Activated CD8-positive, alpha-beta T cell treated with anti-CD3 and anti-CD28 coated beads for 36 hours (primary cell): ENCODE results near the gene IRF7. TPM values are rescaled to one million over a fixed set of nuclear protein-coding genes. Genes with fewer than 3 reads are reported as not detected.
"Not testable (repeated sequence)": the region's sequence is repeated elsewhere in the genome, so short reads cannot be mapped to it uniquely, and the experiment has no call there.

Experiments used
- ATAC-seq: fragments of 200-7000 bp; cut with Tn5 transposase; one replicate; pipeline ENCODE4 v1.10.0; 2021; ENCODE audit warnings: mild to moderate bottlenecking, moderate library complexity
- CTCF ChIA-PET: fragments of 350-600 bp; sonication (Branson Sonifier 250); formaldehyde crosslinking; loops from one replicate; lab custom pipeline; 2021; ENCODE audit warnings: antibody characterized with exemption; lab: Charles Lee
- POLR2A ChIA-PET: fragments of 350-600 bp; sonication (Branson Sonifier 250); formaldehyde crosslinking; loops from one replicate; lab custom pipeline; 2021; ENCODE audit warnings: antibody characterized with exemption; lab: Charles Lee
- DNase-seq: peaks from one replicate; pipeline ENCODE4 v3.0.0-alpha.2; 2020
- H3K27ac Mint-ChIP-seq: one replicate; pipeline ENCODE4 v1.8.0; 2021; ENCODE audit warnings: mild to moderate bottlenecking, mixed read lengths
- H3K27me3 Mint-ChIP-seq: one replicate; pipeline ENCODE4 v1.8.0; 2021; ENCODE audit warnings: mixed read lengths
- H3K36me3 Mint-ChIP-seq: one replicate; pipeline ENCODE4 v1.8.0; 2021; ENCODE audit warnings: low read depth, mixed read lengths
- H3K4me1 Mint-ChIP-seq: one replicate; pipeline ENCODE4 v1.8.0; 2021; ENCODE audit warnings: low read depth, mixed read lengths
- H3K4me3 Mint-ChIP-seq: one replicate; pipeline ENCODE4 v1.8.0; 2021; ENCODE audit warnings: mild to moderate bottlenecking, moderate library complexity, mixed read lengths
- H3K9me3 Mint-ChIP-seq: one replicate; pipeline ENCODE4 v1.8.0; 2021; ENCODE audit warnings: mixed read lengths
- CTCF ChIP-seq: fragments of 200-600 bp; IDR thresholded peaks from one replicate; pipeline ENCODE4 v1.8.0; 2022; ENCODE audit warnings: antibody characterized with exemption, mild to moderate bottlenecking
- intact Hi-C: fragments of 100-400 bp; cut with micrococcal nuclease; formaldehyde crosslinking; loops from one replicate; pipeline ENCODE4 v1.10.0; 2022
- total RNA-seq, 2 experiments: library from RNA; stranded (reverse); gene quantifications; one replicate each; pipeline ENCODE4 v1.2.3, GENCODE V29; 2021

IRF7 gene
- total RNA-seq, 2 experiments from 2014 or later: 34.6 to 37.5 TPM

GRCh38 chr11:655036-655726 lies 39.4 kb upstream of the IRF7 start:
- ATAC-seq (no peak), DNase-seq (no peak)
- TF ChIP-seq CTCF: no peak
- H3K4me3 Mint-ChIP-seq: no peak overlapping the region
- no peaks in the 10 kb centered on the region for H3K4me1 Mint-ChIP-seq
- peaks cover 11% of the 10 kb centered on the region for H3K36me3 Mint-ChIP-seq
- H3K27me3 Mint-ChIP-seq: no peaks in the 10 kb centered on the region
- intact Hi-C loops: no loop called here
- H3K9me3 Mint-ChIP-seq: no peaks in the 10 kb centered on the region
- ChIA-PET CTCF (no interaction called here), POLR2A (interaction anchor here (0.6 kb wide), 1 partner anchor 45 kb away, joined by 3 read pairs; no protein-coding TSS in a partner anchor)
- no peak overlapping the region for H3K27ac Mint-ChIP-seq

- ATAC-seq, H3K9me3 Mint-ChIP-seq, H3K4me1 Mint-ChIP-seq, POLR2A ChIA-PET, H3K27ac Mint-ChIP-seq, intact Hi-C loops, DNase-seq, CTCF ChIA-PET, H3K4me3 Mint-ChIP-seq, H3K27me3 Mint-ChIP-seq: not testable (repeated sequence)
- peaks cover 14% of the 10 kb centered on the region for H3K36me3 Mint-ChIP-seq
These were observed 38.7 kb upstream of the IRF7 start for GRCh38 chr11:654444-654843.

- ATAC-seq: no peak
- no peak overlapping the region for H3K4me3 Mint-ChIP-seq
- DNase-seq: no peak
- H3K36me3 Mint-ChIP-seq: peaks cover 14% of the 10 kb centered on the region
- H3K27ac Mint-ChIP-seq: no peak overlapping the region
- intact Hi-C loops: no loop called here
- TF ChIP-seq CTCF: no peak
- H3K9me3 Mint-ChIP-seq: no peaks in the 10 kb centered on the region
- no peaks in the 10 kb centered on the region for H3K27me3 Mint-ChIP-seq
- ChIA-PET CTCF (no interaction called here), POLR2A (no interaction called here)
- no peaks in the 10 kb centered on the region for H3K4me1 Mint-ChIP-seq
These were observed 38.1 kb upstream of the IRF7 start for GRCh38 chr11:653837-654236.

GRCh38 chr11:653136-653535 lies 37.4 kb upstream of the IRF7 start:
- H3K27ac Mint-ChIP-seq, H3K4me3 Mint-ChIP-seq, POLR2A ChIA-PET, H3K4me1 Mint-ChIP-seq, ATAC-seq, DNase-seq, CTCF ChIA-PET, H3K27me3 Mint-ChIP-seq, intact Hi-C loops, H3K9me3 Mint-ChIP-seq: not testable (repeated sequence)
- H3K36me3 Mint-ChIP-seq: peaks cover 16% of the 10 kb centered on the region

- TF ChIP-seq CTCF: no peak
- intact Hi-C loops: no loop called here
- no peaks in the 10 kb centered on the region for H3K27me3 Mint-ChIP-seq
These were observed 34.7 kb upstream of the IRF7 start for GRCh38 chr11:650482-650881.

GRCh38 chr11:647672-648158 lies 32.0 kb upstream of the IRF7 start:
- H3K27ac Mint-ChIP-seq, H3K4me3 Mint-ChIP-seq, H3K4me1 Mint-ChIP-seq, CTCF ChIA-PET, intact Hi-C loops, H3K27me3 Mint-ChIP-seq, H3K9me3 Mint-ChIP-seq, DNase-seq, ATAC-seq: not testable (repeated sequence)
- POLR2A ChIA-PET: interaction anchor here (0.9 kb wide), 1 partner anchor 18 kb away, joined by 4 read pairs; no protein-coding TSS in a partner anchor
- H3K36me3 Mint-ChIP-seq: peaks cover 14% of the 10 kb centered on the region

More at GRCh38 chr11:650482-650881, 34.7 kb upstream of the IRF7 start:
- ATAC-seq (no peak), DNase-seq (no peak)
- POLR2A ChIA-PET: no interaction called here
- Mint-ChIP-seq H3K4me1 (no peaks in the 10 kb centered on the region), H3K36me3 (peaks cover 18% of the 10 kb centered on the region), H3K4me3 (no peak overlapping the region), H3K27ac (no peak overlapping the region), H3K9me3 (no peaks in the 10 kb centered on the region)
- CTCF ChIA-PET: interaction anchor here (0.9 kb wide), 1 partner anchor 11 kb away, joined by 3 read pairs; no protein-coding TSS in a partner anchor
